Activated naive CD4-positive, alpha-beta T cell treated with anti-CD3 and anti-CD28 coated beads, Interleukin-2, amount 10 ng/mL, durations not matched to agents 7 days and 5 days (primary cell): ENCODE data around the gene FAM131C.
"Not testable (repeated sequence)": the region's sequence is repeated elsewhere in the genome, so short reads cannot be mapped to it uniquely, and the experiment has no call there.

Experiments used
- CTCF ChIA-PET: fragments of 350-600 bp; sonication (Branson Sonifier 250); formaldehyde crosslinking; loops from one replicate; lab custom pipeline; 2021; ENCODE audit warnings: antibody characterized with exemption; lab: Charles Lee
- DNase-seq: peaks from one replicate; pipeline ENCODE4 v3.0.0-alpha.2; 2020
- H3K27ac Mint-ChIP-seq: one replicate; pipeline ENCODE4 v1.8.0; 2021; ENCODE audit warnings: mild to moderate bottlenecking, moderate library complexity, mixed read lengths
- H3K27me3 Mint-ChIP-seq: one replicate; pipeline ENCODE4 v1.8.0; 2021; ENCODE audit warnings: mild to moderate bottlenecking, mixed read lengths
- H3K36me3 Mint-ChIP-seq: one replicate; pipeline ENCODE4 v1.8.0; 2021; ENCODE audit warnings: mixed read lengths
- H3K4me1 Mint-ChIP-seq: one replicate; pipeline ENCODE4 v1.8.0; 2021; ENCODE audit warnings: mixed read lengths
- H3K4me3 Mint-ChIP-seq: one replicate; pipeline ENCODE4 v1.8.0; 2021; ENCODE audit warnings: mild to moderate bottlenecking, moderate library complexity, mixed read lengths
- H3K9me3 Mint-ChIP-seq: one replicate; pipeline ENCODE4 v1.8.0; 2021; ENCODE audit warnings: mixed read lengths

Gene FAM131C

GRCh38 chr1:16022393-16022792 is 51.1 kb downstream of the FAM131C start:
- CTCF ChIA-PET, result interaction anchor here (1.1 kb wide), 1 partner anchor 10 kb away, joined by 3 read pairs; no protein-coding TSS in a partner anchor
- Mint-ChIP-seq H3K9me3 (no peaks in the 10 kb centered on the region), H3K4me1 (no peaks in the 10 kb centered on the region), H3K27ac (no peak overlapping the region), H3K27me3 (peaks cover 53% of the 10 kb centered on the region), H3K4me3 (no peak overlapping the region), H3K36me3 (no peaks in the 10 kb centered on the region)
- DNase-seq, result no peak

GRCh38 chr1:16021681-16022080 is 51.8 kb downstream of the FAM131C start, which contains the start of gene CLCNKA:
Gene CLCNKA, plus strand, starts transcription at chr1:16022036. Its CDS starts 584 bp downstream, at chr1:16022620.
- H3K4me3 Mint-ChIP-seq, result no peak within 1 kb of the TSS
- DNase-seq, result no peak
- H3K4me1 Mint-ChIP-seq, result no peaks in the 10 kb centered on the region
- H3K27me3 Mint-ChIP-seq, result peaks cover 47% of the 10 kb centered on the region
- H3K27ac Mint-ChIP-seq, result no peak within 1 kb of the TSS
- H3K9me3 Mint-ChIP-seq, result no peaks in the 10 kb centered on the region
- CTCF ChIA-PET, result interaction anchor here (1.1 kb wide), 1 partner anchor 11 kb away, joined by 3 read pairs; no protein-coding TSS in a partner anchor
- H3K36me3 Mint-ChIP-seq, result no peaks in the 10 kb centered on the region

GRCh38 chr1:16020878-16021277 is 52.6 kb downstream of the FAM131C start:
- H3K4me1 Mint-ChIP-seq, DNase-seq, H3K9me3 Mint-ChIP-seq, CTCF ChIA-PET, H3K36me3 Mint-ChIP-seq, H3K4me3 Mint-ChIP-seq, H3K27ac Mint-ChIP-seq: not testable (repeated sequence)
- peaks cover 42% of the 10 kb centered on the region for H3K27me3 Mint-ChIP-seq

- H3K9me3 Mint-ChIP-seq, result no peaks in the 10 kb centered on the region
- H3K36me3 Mint-ChIP-seq, result no peaks in the 10 kb centered on the region
- CTCF ChIA-PET, result no interaction called here
- no peak for DNase-seq
- H3K27ac Mint-ChIP-seq, result no peak overlapping the region
- no peaks in the 10 kb centered on the region for H3K4me1 Mint-ChIP-seq
- peaks cover 40% of the 10 kb centered on the region for H3K27me3 Mint-ChIP-seq
- no peak overlapping the region for H3K4me3 Mint-ChIP-seq
Measured at GRCh38 chr1:16020325-16020724, 53.1 kb downstream of the FAM131C start.

GRCh38 chr1:16019644-16020277 is 53.7 kb downstream of the FAM131C start:
- H3K4me1 Mint-ChIP-seq, result no peaks in the 10 kb centered on the region
- CTCF ChIA-PET, result no interaction called here
- H3K27me3 Mint-ChIP-seq, result peaks cover 40% of the 10 kb centered on the region
- no peak overlapping the region for H3K27ac Mint-ChIP-seq
- H3K9me3 Mint-ChIP-seq, result no peaks in the 10 kb centered on the region
- H3K4me3 Mint-ChIP-seq, result no peak overlapping the region
- no peaks in the 10 kb centered on the region for H3K36me3 Mint-ChIP-seq
- DNase-seq, result no peak

GRCh38 chr1:16018749-16019643 is 54.5 kb downstream of the FAM131C start:
- H3K27ac Mint-ChIP-seq, result no peak overlapping the region
- CTCF ChIA-PET, result interaction anchor here (1.2 to 1.3 kb wide), 2 partner anchors 9 to 203 kb away, joined by 4 read pairs; no protein-coding TSS in a partner anchor
- no peaks in the 10 kb centered on the region for H3K4me1 Mint-ChIP-seq
- no peak overlapping the region for H3K4me3 Mint-ChIP-seq
- H3K36me3 Mint-ChIP-seq, result no peaks in the 10 kb centered on the region
- H3K9me3 Mint-ChIP-seq, result no peaks in the 10 kb centered on the region
- DNase-seq, result no peak
- peaks cover 43% of the 10 kb centered on the region for H3K27me3 Mint-ChIP-seq

GRCh38 chr1:16018308-16018707 is 55.1 kb downstream of the FAM131C start:
- CTCF ChIA-PET, result interaction anchor here (1.2 to 1.3 kb wide), 2 partner anchors 8 to 203 kb away, joined by 4 read pairs; no protein-coding TSS in a partner anchor
- Mint-ChIP-seq H3K4me3 (no peak overlapping the region), H3K36me3 (no peaks in the 10 kb centered on the region), H3K27me3 (peaks cover 46% of the 10 kb centered on the region), H3K27ac (no peak overlapping the region), H3K4me1 (no peaks in the 10 kb centered on the region), H3K9me3 (no peaks in the 10 kb centered on the region)
- DNase-seq, result no peak

GRCh38 chr1:16017461-16018303 is 55.8 kb downstream of the FAM131C start, which contains the start of gene HSPB7:
Gene HSPB7, minus strand, starts transcription at chr1:16018043. Its CDS starts 80 bp downstream, at chr1:16017963.
- no peak within 1 kb of the TSS for H3K27ac Mint-ChIP-seq
- H3K4me3 Mint-ChIP-seq, result no peak within 1 kb of the TSS
- peaks cover 48% of the 10 kb centered on the region for H3K27me3 Mint-ChIP-seq
- peaks cover under 1% of the 10 kb centered on the region for H3K4me1 Mint-ChIP-seq
- DNase-seq, result no peak
- H3K9me3 Mint-ChIP-seq, result no peaks in the 10 kb centered on the region
- CTCF ChIA-PET, result no interaction called here
- H3K36me3 Mint-ChIP-seq, result no peaks in the 10 kb centered on the region

- H3K36me3 Mint-ChIP-seq, result no peaks in the 10 kb centered on the region
- peaks cover 4% of the 10 kb centered on the region for H3K4me1 Mint-ChIP-seq
- no peak for DNase-seq
- no peak overlapping the region for H3K4me3 Mint-ChIP-seq
- no peak overlapping the region for H3K27ac Mint-ChIP-seq
- CTCF ChIA-PET, result interaction anchor here (0.6 kb wide), 1 partner anchor 27 kb away, joined by 3 read pairs; no protein-coding TSS in a partner anchor
- peaks cover 48% of the 10 kb centered on the region for H3K27me3 Mint-ChIP-seq
- no peaks in the 10 kb centered on the region for H3K9me3 Mint-ChIP-seq
Measured at GRCh38 chr1:16017076-16017460, 56.4 kb downstream of the FAM131C start.

- Mint-ChIP-seq H3K9me3 (no peaks in the 10 kb centered on the region), H3K36me3 (no peaks in the 10 kb centered on the region)
- CTCF ChIA-PET, result interaction anchor here (0.6 kb wide), 1 partner anchor 28 kb away, joined by 3 read pairs; no protein-coding TSS in a partner anchor
Measured at GRCh38 chr1:16015960-16016901, 57.2 kb downstream of the FAM131C start.

GRCh38 chr1:16015491-16015890 is 58.0 kb downstream of the FAM131C start:
- H3K36me3 Mint-ChIP-seq, result no peaks in the 10 kb centered on the region
- H3K27me3 Mint-ChIP-seq, result peaks cover 50% of the 10 kb centered on the region
- no peak for DNase-seq
- CTCF ChIA-PET, result no interaction called here
- no peak overlapping the region for H3K27ac Mint-ChIP-seq
- no peak overlapping the region for H3K4me3 Mint-ChIP-seq
- peaks cover 4% of the 10 kb centered on the region for H3K4me1 Mint-ChIP-seq
- no peaks in the 10 kb centered on the region for H3K9me3 Mint-ChIP-seq

More at GRCh38 chr1:16015960-16016901, 57.2 kb downstream of the FAM131C start:
- Mint-ChIP-seq H3K4me3 (no peak overlapping the region), H3K4me1 (peaks cover 4% of the 10 kb centered on the region), H3K27me3 (peaks cover 47% of the 10 kb centered on the region), H3K27ac (no peak overlapping the region)
- DNase-seq, result no peak

- no peaks in the 10 kb centered on the region for H3K9me3 Mint-ChIP-seq
- H3K27me3 Mint-ChIP-seq, result peaks cover 50% of the 10 kb centered on the region
- CTCF ChIA-PET, result no interaction called here
- H3K36me3 Mint-ChIP-seq, result no peaks in the 10 kb centered on the region
- no peak for DNase-seq
- H3K27ac Mint-ChIP-seq, result no peak overlapping the region
- H3K4me1 Mint-ChIP-seq, result peaks cover 4% of the 10 kb centered on the region
- no peak overlapping the region for H3K4me3 Mint-ChIP-seq
Measured at GRCh38 chr1:16014509-16015482, 58.7 kb downstream of the FAM131C start.
